HEK293T (cell line): ENCODE results near the gene VAMP3.

Experiments
- BHLHE40 ChIP-seq: fragments of 450-650 bp; IDR thresholded peaks from 2 replicates; pipeline ENCODE4 v1.6.1; 2016; ENCODE audit warnings: mild to moderate bottlenecking, moderate library complexity, borderline replicate concordance
- CTBP1 ChIP-seq: fragments of 450-650 bp; IDR thresholded peaks from 2 replicates; pipeline ENCODE4 v1.6.1; 2016; ENCODE audit warnings: borderline replicate concordance
- HDGF ChIP-seq: fragments of 450-650 bp; IDR thresholded peaks from 2 replicates; pipeline ENCODE4 v1.6.1; 2017; ENCODE audit warnings: antibody characterized with exemption, borderline replicate concordance
- SP1 ChIP-seq: fragments of 450-650 bp; IDR thresholded peaks from 2 replicates; pipeline ENCODE4 v1.6.1; 2017
- SUZ12 ChIP-seq: fragments of 450-650 bp; IDR thresholded peaks from 2 replicates; pipeline ENCODE4 v1.6.1; 2016; ENCODE audit warnings: mild to moderate bottlenecking
- TARDBP ChIP-seq: fragments of 450-650 bp; IDR thresholded peaks from 2 replicates; pipeline ENCODE4 v1.6.1; 2016
- ZNF384 ChIP-seq: fragments of 450-650 bp; IDR thresholded peaks from 2 replicates; pipeline ENCODE4 v1.6.1; 2016

GRCh38 chr1:7783826-7784491 is 12.9 kb downstream of the VAMP3 start, which contains the start of gene PER3:
- no peak for TF ChIP-seq ZNF384
- TF ChIP-seq SUZ12 = no peak
- no peak for TF ChIP-seq BHLHE40
- no peak for TF ChIP-seq SP1
- TF ChIP-seq HDGF = no peak
- no peak for TF ChIP-seq TARDBP
- no peak for TF ChIP-seq CTBP1
